Stimulated activated CD8-positive, alpha-beta memory T cell treated with anti-CD3 and anti-CD28 coated beads, Interleukin-2, amount 100 ng/mL, for 48 hours (primary cell): Measurements from ENCODE around the gene TMEM165.

Experiments
- DNase-seq, 2 donors: peaks; one replicate each; pipeline ENCODE4 v3.0.0-alpha.2; 2020; ENCODE audit warnings: low read depth in 2 of 2

TMEM165 gene

DNA sequence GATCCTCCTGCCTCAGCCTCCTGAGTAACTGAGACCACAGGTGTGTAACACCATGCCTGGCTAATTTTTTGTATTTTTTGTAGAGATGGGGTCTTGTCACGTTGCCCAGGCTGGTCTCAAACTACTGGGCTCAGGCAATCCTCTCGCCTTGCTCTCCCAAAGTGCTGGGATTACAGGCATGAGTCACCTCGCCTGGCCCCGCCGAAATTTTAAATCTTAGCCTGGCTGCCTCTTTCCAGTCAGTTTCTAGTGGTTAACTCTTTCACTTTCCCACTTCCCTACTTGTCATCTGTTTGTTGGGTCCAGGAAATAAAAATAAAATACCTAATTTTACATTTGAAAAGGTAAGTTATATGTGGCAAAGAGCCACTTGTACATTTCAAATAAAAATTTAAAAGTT is 62.4 kb downstream of the TMEM165 start:
- DNase-seq = no peak

DNA sequence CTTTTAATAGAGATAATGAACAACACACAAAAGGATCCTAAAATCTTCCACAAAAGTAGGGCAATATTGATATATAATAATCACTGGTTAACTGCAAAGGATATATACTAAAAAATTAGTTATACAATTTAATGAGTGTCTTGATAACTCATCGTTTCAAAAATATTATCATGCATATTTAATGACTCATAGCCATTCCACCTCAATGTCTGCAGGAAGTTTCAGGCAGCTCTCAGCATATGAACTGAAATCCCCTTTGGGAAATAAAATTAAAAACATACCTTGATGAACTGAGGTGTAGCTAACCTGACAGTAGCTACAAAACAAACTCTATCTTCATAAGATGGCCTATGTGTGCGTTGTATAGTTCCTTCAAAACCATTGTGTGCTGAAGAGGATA is 62.9 kb downstream of the TMEM165 start:
- no peak for DNase-seq

DNA sequence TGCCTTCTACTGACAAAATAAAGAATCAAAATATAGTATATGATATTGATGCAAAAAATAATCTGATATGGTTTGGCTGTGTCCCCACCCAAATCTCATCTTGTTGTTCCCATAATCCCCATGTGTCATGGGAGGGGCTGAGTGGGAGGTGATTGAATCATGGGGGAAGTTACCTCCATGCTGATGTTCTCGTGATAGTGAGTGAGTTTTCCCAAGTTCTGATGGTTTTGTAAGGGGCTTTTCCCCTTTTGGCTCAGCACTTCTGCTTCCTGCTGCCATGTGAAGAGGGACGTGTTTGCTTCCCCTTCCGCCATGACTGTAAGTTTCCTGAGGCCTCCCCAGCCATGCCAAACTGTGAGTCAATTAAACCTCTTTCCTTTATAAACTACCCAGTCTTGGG is 70.2 kb downstream of the TMEM165 start:
- DNase-seq = no peak

DNA sequence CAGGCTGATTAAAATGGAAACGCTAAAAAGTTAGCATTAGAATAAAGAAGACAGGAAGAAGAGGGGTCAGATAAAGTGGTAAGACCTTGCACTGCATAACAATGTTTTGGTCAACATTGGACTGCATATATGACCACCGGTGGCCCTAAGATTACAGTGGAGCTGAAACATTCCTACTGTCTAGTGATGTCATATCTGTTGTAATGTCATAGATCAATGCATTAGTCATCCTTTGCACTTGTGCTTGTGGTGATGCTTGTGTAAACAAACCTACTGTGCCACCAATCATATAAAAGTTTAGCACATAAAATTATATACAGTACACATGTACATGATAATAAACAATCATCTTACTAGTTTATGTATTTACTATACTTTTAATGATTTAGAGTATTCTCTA is 73.0 kb downstream of the TMEM165 start:
- DNase-seq = no peak

DNA sequence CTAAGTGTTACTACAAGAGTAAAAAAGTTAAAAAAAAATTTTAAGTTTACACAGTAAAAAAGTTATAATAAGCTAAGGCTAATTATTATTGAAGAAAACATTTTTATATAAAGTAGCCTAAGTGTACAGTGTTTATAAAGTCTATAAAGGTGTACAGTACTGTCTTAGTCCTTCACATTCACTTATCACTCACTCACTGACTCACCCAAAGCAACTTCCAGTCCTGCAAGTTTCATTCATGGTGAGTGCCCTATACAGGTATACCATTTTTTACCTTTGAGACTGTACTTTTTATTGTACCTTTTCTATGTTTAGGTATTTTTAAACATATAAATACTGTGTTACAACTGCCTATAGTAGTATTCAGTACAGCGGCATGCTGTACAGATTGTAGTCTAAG is 74.2 kb downstream of the TMEM165 start:
- DNase-seq = no peak
